OCI-M2 (cell line): ENCODE data around the gene SERPINB11.
"Not testable (repeated sequence)": the region's sequence is repeated elsewhere in the genome, so short reads cannot be mapped to it uniquely, and the experiment has no call there.

Experiments used
- DNase-seq: peaks from one replicate; lab custom pipeline; 2025; ENCODE audit not compliant: unreplicated experiment; lab: John Stamatoyannopoulos, UW

SERPINB11 gene

GRCh38 chr18:63725682-63726480 lies 23.1 kb downstream of the SERPINB11 start:
- no peak for DNase-seq

- DNase-seq, result no peak
Observed at GRCh38 chr18:63730773-63731172, 28.0 kb downstream of the SERPINB11 start.

DNA sequence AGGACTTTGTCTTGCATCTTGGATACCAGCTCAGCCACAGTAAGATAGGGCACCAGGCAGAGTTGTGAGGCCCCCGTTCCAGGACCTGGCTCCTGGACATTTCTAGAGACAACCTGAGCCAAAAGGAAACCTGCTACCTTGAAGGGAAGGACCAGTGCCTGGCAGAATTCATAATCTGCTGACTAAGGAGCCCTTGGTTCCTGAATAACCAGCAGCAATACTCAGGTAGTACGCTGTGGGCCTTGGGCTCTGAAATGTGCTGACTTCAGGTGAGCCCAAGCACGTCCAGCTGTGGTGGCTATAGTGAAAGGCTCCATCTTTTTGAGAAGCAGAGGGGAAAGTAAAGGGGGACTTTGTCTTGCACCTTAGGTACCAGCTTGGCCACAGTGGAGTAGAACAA lies 28.5 kb downstream of the SERPINB11 start:
- DNase-seq, result no peak

- no peak for DNase-seq
Observed at GRCh38 chr18:63736876-63737275, 34.1 kb downstream of the SERPINB11 start.

- DNase-seq, result no peak
Observed at GRCh38 chr18:63741769-63742168, 39.0 kb downstream of the SERPINB11 start.

GRCh38 chr18:63747006-63747405 lies 44.2 kb downstream of the SERPINB11 start:
- no peak for DNase-seq

- no peak for DNase-seq
Observed at GRCh38 chr18:63749489-63749888, 46.7 kb downstream of the SERPINB11 start.

DNA sequence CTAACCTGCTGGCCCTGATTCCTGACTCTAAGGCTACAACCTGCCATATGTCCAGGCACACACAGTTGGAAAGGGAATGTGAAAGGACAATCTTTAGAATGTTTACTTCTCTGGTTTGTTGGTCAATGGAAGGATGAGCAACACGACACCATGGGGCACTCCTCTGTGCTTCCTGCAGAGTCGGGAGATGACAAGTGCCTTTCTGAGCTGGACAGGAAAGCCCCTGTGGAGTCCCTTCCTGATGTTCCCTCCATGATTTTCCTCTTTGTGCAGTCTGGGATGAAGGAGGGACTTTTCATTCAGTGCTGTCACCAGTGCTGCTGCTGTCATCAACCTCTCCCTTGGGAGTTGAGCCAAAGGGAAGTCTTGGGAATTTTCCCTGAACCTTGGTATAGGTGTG lies 49.9 kb downstream of the SERPINB11 start:
- no peak for DNase-seq

DNA sequence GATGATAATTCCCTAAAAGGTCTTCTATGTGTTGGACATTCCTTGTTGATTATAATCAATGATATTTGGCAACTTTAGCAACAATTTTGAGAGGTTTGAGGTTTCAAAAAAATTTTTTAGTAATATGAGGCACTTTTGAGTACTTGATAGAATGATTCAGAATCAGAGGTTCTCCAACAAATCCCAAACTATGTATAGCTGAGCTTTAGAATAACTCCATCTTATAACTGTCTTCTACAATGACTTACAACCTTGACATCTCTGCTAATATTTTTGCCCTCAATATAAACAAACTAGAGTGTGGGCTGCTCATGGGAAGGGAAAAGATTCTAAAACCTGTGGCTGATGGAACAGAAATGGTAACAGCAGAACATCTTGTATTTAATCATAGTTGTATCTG lies 50.9 kb downstream of the SERPINB11 start:
- no peak for DNase-seq

DNA sequence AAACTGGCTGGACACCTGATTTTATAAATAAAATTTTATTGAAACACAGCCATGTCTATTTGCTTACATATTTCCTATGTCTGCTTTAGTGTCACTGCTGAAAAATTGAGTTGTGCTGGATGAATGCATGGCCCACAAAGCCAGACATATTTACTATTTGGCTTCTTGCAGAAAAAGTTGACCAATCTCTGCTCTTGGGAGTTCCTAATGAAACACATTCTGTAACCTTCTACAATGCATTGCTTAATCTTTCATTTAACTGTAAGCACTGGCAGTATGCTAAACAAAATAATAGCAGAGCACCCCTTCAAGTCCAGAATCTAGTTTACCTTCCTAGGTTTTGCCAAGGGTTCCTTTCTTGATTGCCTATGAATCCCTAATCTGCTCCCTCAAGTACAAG lies 54.8 kb downstream of the SERPINB11 start:
- no peak for DNase-seq

DNA sequence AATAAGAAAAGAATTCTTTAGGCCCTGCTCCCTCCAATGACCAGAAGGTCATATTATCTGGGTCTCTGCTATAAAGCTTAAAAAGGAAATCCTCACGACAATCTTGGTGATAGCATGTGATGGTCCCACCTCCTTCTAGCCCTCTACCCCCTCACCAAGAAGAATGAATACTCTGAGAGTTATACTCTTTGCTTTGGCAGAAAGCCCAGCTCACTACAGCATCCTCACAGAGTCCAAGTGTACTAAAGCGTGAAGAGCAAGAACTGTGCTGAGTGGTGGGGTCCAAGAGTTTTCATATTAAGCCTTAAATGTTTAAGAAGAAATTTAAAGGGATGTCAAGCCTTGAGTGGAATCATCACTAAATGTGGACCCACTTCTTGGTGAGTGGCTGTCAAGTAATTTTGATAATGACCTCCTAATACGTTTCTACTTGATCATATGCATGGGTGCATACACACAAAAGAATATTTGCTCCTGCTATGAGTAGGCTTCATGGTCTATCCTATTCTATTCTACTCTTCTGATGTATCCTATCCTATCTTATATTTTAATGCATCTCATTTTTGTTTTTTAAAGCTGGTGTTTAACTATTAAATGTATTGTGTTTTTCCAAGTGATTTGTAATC lies 56.0 kb downstream of the SERPINB11 start:
- no peak for DNase-seq

- not testable (repeated sequence) for DNase-seq
Observed at GRCh38 chr18:63759786-63760185, 57.0 kb downstream of the SERPINB11 start.

DNA sequence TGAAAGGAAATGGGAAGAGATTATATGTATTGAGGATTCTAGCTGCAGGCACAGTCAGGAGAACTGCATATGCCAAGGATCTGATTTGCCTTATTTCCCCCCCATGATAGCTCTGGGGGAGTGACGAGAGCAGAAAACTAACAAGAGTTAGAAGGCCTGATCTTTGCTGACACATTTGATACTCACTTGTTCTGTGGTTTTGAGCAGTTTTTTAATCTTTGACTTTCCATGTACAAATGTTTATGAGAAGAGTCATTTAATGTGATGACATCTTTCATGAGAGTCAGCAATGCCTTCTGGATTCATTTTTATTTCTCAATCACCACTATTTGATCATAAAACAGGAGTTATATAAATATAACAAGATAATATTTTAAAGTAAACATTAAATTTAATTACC lies 59.8 kb downstream of the SERPINB11 start:
- no peak for DNase-seq

DNA sequence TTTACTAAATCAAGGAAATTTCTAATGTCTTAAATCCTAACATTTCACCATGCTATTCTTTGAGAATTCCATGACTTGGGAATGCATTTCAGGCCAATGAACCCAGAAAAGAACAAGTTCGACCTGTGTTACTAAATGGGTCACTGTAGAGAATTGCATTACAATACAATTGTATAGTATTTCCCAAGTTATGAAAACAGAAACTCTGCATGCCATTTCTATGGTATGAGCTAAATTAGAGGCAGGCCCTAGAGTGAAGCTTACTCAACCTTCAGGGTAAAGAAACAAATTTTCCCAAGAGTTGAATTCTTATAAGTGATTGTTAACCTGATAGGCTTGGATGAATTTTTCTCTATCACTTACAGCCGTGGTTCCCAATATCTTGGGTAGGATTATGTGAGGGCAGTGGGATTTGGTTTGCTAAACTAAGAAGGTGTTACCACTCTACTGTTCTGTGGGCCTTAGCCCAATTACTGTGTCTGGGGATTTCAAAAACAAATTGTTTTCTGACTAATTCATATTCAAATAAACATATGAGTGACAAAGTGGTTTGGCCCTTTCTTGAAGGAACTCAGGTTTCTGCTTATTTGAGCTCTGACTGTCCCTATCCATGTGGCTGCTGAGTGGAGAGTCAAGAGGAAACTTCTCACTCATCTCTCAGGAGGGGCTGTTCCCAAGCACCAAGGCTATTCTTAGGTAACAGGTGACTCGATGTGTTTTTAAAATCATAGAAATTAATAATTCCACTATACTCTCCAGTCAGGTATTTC lies 61.3 kb downstream of the SERPINB11 start:
- DNase-seq, result no peak

DNA sequence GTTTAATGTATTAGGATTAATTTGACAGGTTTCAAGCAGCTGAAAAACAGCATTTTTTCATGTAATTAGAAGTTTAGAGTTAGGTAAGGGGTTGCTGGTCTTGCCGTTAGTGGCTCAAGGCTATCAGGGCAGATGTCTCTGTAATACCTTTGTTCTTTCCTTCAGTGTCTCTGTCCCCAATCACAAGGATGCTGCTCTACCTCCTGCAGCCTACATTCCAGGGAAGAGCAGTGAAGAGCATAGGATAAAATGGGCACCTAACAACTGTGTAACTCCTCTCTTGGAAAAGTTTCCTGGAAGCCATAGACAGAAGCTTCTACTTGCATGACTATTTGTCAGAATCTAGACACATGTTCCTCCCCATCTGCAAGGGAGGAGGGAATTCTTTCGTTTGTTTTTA lies 63.1 kb downstream of the SERPINB11 start:
- no peak for DNase-seq
